Activated T-helper 2 cell treated with anti-CD3 and anti-CD28 coated beads, Interferon-gamma antibody, Interleukin-2, Interleukin-4, amounts not matched to agents 10 μg/mL and 5 μg/mL and 100 μg/mL, durations not matched to agents 14 hours and 24 hours and 36 hours (primary cell): ENCODE data around the gene RPL13. TPM values are rescaled to one million over a fixed set of nuclear protein-coding genes. Genes with fewer than 3 reads are reported as not detected.
"Not testable (repeated sequence)": the region's sequence is repeated elsewhere in the genome, so short reads cannot be mapped to it uniquely, and the experiment has no call there.

Experiments
- DNase-seq: peaks from one replicate; pipeline ENCODE4 v3.0.0; 2021; ENCODE audit warnings: low spot score
- H3K27ac Mint-ChIP-seq: one replicate; pipeline ENCODE4 v1.8.0; 2021; ENCODE audit warnings: mixed read lengths
- H3K27me3 Mint-ChIP-seq: one replicate; pipeline ENCODE4 v1.8.0; 2021; ENCODE audit warnings: low read depth, mixed read lengths
- H3K36me3 Mint-ChIP-seq: one replicate; pipeline ENCODE4 v1.8.0; 2021; ENCODE audit warnings: low read depth, mixed read lengths
- H3K4me1 Mint-ChIP-seq: one replicate; pipeline ENCODE4 v1.8.0; 2021; ENCODE audit warnings: low read depth, mixed read lengths
- H3K4me3 Mint-ChIP-seq: one replicate; pipeline ENCODE4 v1.8.0; 2021; ENCODE audit warnings: low read depth, mild to moderate bottlenecking, moderate library complexity, mixed read lengths
- H3K9me3 Mint-ChIP-seq: one replicate; pipeline ENCODE4 v1.8.0; 2021; ENCODE audit warnings: mixed read lengths
- intact Hi-C: fragments of 100-400 bp; cut with micrococcal nuclease; formaldehyde crosslinking; loops from one replicate; pipeline ENCODE4 v1.15.1; 2023
- total RNA-seq: library from RNA; stranded (reverse); gene quantifications from 2 replicates; pipeline ENCODE4 v1.2.3, GENCODE V29; 2022

RPL13 gene
- total RNA-seq, 1 donor from 2014 or later: 2,406 TPM

DNA sequence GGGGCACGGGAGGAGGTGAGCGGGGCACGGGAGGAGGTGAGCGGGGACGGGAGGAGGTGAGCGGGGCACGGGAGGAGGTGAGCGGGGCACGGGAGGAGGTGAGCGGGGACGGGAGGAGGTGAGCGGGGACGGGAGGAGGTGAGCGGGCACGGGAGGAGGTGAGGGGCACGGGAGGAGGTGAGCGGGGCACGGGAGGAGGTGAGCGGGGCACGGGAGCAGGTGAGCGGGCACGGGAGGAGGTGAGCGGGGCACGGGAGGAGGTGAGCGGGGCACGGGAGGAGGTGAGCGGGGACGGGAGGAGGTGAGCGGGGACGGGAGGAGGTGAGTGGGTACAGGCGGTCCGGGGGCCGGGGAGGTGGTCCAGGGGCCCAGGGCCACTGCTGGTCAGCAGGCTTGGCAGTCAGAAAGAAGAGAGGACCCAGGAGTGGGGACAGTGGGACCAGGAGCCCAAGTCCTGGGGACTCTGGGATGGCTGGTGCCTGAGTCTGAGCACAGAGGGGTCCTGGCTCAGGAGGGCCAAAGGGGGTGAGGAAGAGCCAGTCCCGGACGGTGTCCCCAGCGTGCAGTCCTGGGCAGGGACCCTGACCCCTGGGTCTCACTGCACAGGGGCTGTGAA is 10.6 kb downstream of the RPL13 start:
- intact Hi-C loops: not testable (repeated sequence)

DNA sequence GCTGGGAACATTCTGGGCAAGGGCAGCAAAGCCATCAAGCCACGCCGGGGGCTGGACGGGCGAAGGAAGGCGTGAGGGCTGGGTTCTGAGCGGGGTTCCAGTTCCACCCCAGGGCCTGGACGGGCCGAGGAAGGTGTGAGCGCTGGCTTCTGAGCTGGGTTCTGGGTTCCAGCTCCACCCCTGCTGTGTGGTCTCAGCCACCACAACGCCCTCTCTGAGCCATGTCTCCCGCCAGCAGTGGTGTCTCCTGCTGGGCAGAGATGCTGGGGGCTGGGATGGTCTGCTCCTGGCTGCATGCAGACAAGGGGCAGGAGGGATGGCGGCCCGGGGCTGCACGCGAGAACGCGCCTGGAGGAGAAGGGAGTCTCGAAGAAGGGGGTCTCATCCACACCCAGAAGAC is 11.2 kb downstream of the RPL13 start:
- intact Hi-C loops: no loop called here
- H3K27ac Mint-ChIP-seq: no peak overlapping the region

More for the DNA sequence above, 10.6 kb downstream of the RPL13 start:
- H3K27ac Mint-ChIP-seq, H3K4me1 Mint-ChIP-seq, DNase-seq, H3K36me3 Mint-ChIP-seq, H3K4me3 Mint-ChIP-seq, H3K9me3 Mint-ChIP-seq, H3K27me3 Mint-ChIP-seq: not testable (repeated sequence)

DNA sequence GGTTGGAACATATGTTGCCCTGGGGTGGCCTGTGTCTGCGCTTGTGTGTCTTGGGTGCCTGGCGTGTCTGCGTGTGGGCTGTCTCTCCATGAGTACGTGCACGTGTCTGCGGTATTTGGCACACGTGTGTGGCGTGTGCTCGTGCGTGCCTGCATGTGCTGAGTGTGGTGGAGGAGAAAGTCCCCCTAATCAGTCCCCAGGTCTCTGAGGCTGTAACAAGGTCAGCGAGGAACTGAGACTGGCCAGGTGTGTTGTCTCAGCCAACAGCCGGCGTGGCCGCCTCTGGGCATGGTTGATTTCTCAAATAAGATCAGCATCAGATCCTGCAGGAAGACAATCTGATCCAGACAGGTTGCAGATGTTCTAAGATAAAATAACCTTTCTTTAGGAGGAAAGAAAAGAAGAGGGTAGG is 11.6 kb downstream of the RPL13 start:
- intact Hi-C loops: no loop called here
- peaks cover 5% of the 10 kb centered on the region for H3K36me3 Mint-ChIP-seq
- peaks cover 2% of the 10 kb centered on the region for H3K4me1 Mint-ChIP-seq
- H3K9me3 Mint-ChIP-seq: no peaks in the 10 kb centered on the region
- DNase-seq: no peak
- peaks cover 10% of the 10 kb centered on the region for H3K27me3 Mint-ChIP-seq
- H3K4me3 Mint-ChIP-seq: no peak overlapping the region
- no peak overlapping the region for H3K27ac Mint-ChIP-seq

More for the DNA sequence above, 11.2 kb downstream of the RPL13 start:
- Mint-ChIP-seq H3K36me3 (peaks cover 5% of the 10 kb centered on the region), H3K4me1 (peaks cover 2% of the 10 kb centered on the region), H3K9me3 (no peaks in the 10 kb centered on the region), H3K27me3 (peaks cover 9% of the 10 kb centered on the region), H3K4me3 (no peak overlapping the region)
- DNase-seq: no peak

DNA sequence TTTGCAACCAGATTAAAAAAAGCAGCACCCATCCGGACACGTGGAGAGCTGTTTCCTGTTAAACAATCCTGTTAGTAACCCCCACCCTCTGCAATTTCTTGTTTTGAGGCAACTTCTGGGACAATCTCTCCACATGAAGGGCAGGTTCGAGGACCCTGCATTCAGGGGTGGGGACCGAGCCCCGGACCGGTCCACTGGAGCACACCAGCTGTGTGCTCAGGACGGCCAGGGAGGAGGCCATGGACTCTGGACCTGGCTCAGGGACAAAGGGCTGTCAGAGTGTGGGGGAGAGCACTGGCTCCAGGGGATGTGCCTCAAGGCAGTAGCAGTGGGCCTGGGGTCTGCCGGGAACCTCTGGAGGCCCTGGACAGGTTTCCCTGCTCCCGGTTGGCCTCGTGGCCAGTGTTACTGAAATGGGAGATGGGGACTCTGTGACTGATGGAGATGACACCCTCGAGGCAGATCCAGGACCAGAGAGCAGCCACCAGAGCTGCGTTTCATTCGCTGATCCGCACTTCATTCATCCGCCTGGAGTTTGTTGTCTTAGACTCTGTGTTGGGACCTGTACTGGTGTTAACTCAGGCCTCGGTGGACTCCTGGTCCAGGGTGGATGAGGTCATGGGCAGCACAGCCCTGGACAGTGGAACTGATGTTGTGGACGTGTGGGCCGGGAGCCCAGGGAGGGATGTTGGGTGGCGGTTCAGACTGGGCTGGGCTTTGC is 12.2 kb downstream of the RPL13 start:
- Mint-ChIP-seq H3K36me3 (peaks cover 3% of the 10 kb centered on the region), H3K4me3 (no peak overlapping the region), H3K27me3 (peaks cover 13% of the 10 kb centered on the region), H3K9me3 (no peaks in the 10 kb centered on the region), H3K27ac (no peak overlapping the region), H3K4me1 (peaks cover 2% of the 10 kb centered on the region)
- no peak for DNase-seq
- intact Hi-C loops: no loop called here

DNA sequence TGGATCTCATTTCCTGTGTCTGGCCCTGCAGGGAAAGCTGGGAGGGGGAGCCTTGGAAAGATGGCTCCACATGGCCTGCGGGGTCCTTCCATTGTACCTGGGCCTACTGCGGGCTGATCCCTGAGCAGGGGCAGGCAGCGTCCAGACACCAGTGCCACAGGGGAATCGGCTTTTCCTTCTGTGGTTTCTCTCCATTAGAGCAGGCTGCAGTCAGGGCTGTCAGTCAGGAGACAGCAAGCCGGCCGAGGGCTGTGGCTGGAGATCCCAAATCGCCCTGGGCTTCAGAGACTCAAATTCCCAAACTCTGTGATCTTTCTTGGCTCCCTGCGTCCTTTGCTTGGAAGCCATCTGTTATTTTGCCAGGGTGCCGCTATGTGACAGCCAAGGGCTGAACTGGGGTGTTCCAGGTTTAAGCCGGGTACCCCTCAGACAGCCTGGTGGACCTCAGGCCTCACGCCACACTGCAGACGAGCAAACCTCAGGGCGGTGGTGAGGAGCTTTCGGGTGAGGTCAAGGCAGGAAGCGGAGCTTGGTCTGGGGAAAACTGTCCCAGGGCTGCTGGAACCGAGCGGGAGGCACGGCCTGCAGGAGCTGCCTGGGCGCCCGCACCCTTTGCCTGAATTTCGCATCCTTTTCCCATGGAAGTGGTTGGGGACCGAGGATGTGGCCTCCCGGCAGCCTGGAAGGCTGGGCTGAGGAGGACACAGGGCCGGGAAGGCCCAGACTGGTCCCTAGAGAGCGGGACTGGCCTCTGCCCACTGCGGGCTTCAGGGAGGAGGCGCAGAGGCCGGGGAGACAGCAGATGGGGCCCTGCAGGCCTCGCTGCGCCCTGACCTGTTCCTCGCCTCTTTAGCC is 13.6 kb downstream of the RPL13 start:
- intact Hi-C loops: loop anchor here (2.0 kb wide), 1 partner anchor 67 kb away; no protein-coding TSS in a partner anchor
- peaks cover 15% of the 10 kb centered on the region for H3K27me3 Mint-ChIP-seq
- peak overlapping the region; percentile 33 for H3K4me3 Mint-ChIP-seq
- DNase-seq: no peak
- no peaks in the 10 kb centered on the region for H3K9me3 Mint-ChIP-seq
- H3K36me3 Mint-ChIP-seq: no peaks in the 10 kb centered on the region
- no peak overlapping the region for H3K27ac Mint-ChIP-seq
- H3K4me1 Mint-ChIP-seq: peaks cover 2% of the 10 kb centered on the region

DNA sequence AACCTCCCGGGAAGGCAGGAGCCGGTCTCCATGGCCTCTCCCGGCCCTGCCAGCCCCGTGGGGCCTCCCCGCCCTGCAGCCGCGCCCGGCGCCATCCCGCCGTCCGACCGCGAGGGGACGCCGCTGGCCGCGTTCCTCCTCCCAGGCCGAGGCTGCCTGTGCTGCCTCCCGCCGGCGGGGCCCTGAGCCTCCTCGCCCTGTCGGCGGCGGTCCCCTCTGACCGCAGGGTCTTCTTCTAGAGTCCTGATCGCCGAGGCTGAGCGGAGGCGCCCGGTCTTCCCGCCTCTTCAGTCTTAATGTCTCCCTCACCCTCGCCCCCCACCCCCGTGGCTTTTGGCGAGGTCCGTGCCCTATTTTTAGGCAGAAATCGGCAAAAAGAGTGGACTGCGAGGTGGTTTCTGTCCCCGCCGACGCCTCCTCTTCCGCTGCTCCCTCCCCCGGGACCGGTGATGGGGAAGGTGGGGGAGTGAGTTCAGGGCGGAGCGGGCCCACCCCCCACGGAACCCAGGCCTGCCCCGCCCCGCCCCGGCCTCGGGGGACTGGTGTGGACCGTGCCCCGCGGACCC is 14.3 kb downstream of the RPL13 start:
- H3K9me3 Mint-ChIP-seq: no peaks in the 10 kb centered on the region
- intact Hi-C loops: loop anchor here (2.0 kb wide), 1 partner anchor 66 kb away; no protein-coding TSS in a partner anchor
- peaks cover 2% of the 10 kb centered on the region for H3K4me1 Mint-ChIP-seq
- no peak overlapping the region for H3K27ac Mint-ChIP-seq
- peak overlapping the region; percentile 49 for H3K4me3 Mint-ChIP-seq
- no peaks in the 10 kb centered on the region for H3K36me3 Mint-ChIP-seq
- peaks cover 15% of the 10 kb centered on the region for H3K27me3 Mint-ChIP-seq
- DNase-seq: peak; percentile 46

DNA sequence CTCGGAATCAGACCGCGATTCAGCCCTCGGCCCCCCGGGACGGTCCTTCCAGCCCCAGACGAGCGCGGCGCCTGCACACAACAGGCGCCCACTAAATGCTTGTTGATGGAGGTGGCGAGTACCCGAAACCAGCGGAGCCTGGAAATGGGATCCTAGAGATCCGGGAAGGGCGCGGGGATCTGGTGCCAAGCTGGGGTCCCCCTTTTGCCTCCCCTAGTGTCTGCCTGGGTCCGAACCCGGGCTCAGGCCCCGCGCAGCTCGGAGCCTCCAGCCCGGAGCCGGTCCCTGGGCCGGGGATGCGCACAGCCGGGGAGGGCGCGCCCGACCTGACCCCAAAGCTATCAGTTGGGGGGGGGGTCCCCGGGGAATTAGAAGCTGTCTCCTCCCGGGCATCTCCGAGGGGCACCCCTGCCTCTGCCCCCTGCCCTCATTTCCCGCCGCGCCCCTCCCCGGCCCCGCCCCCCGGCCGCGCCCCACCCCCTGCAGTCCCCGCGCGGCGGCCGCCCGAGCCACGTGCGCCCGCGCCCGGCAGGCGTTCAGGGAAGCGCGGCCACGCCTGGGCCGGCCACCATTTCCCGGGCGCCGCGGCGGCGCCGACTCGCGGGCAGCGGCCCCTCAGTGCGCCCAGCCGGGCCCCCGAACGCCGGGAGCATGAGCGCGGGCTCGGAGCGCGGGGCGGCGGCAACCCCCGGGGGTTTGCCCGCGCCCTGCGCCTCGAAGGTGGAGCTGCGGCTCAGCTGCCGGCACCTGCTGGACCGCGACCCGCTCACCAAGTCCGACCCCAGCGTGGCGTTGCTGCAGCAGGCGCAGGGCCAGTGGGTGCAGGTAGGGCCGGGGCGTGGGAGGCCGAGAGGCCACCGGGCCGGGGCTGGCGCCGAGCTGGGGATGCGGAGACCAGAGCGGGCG is 15.0 kb downstream of the RPL13 start, which contains the start of gene CPNE7:
CPNE7 (plus strand) TSS at position 512 of the 906 bp plus-strand sequence; CDS start at position 652, 140 bp downstream.
- H3K27ac Mint-ChIP-seq: no peak within 1 kb of the TSS
- no peak for DNase-seq
- H3K4me1 Mint-ChIP-seq: peaks cover 2% of the 10 kb centered on the region
- no peaks in the 10 kb centered on the region for H3K9me3 Mint-ChIP-seq
- peaks cover 15% of the 10 kb centered on the region for H3K27me3 Mint-ChIP-seq
- H3K4me3 Mint-ChIP-seq: peak within 1 kb of the TSS; percentile 49
- no peaks in the 10 kb centered on the region for H3K36me3 Mint-ChIP-seq
- intact Hi-C loops: loop anchor here (2.0 kb wide), 1 partner anchor 65 kb away; no protein-coding TSS in a partner anchor

DNA sequence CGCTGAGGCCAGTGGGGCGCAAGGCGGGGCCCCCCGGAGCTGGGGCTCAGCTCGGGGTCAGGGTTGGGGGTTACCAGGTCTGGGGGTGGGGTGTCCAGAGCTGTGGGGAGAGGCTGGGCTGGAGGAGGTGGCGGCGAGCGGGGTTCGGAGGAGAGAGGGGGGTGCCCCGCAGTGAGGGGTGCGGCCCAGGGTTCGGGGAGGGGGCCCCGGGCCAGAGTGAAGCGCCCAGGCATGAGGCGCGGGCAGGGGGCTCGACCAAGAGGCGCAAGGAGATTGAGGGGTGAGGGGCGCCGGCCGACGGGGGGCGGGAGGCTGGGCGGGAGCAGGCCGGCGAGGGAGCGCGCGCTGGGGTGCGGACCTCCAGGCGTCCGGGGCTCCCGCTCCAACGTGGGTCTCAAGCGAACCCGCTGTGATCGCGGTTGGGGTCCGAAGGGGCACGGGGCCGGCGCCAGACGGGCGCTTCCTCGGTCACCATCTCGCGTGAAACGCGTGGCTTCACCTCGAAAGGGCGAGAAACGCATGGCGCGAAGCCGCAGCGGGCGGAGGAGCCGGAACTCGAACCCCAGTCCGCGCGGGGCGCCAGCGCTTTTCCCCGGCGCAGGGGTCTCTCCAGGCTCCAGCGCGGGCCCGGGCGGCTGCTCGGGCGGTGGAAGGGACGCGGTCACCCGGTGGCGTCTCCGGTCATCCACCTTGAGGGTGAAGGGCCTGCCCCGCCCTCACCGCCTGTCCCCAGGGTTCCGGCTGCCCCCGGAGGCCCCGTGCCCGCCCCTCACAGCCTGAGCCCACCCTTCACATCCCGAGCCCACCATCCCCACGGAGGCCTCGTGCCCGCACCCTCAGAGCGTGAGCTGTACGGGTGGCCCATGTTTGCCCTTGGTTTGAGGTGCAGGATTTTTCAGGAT is 15.9 kb downstream of the RPL13 start:
- Mint-ChIP-seq H3K36me3 (no peaks in the 10 kb centered on the region), H3K4me1 (peaks cover 2% of the 10 kb centered on the region), H3K27ac (no peak overlapping the region), H3K9me3 (no peaks in the 10 kb centered on the region), H3K27me3 (peaks cover 15% of the 10 kb centered on the region), H3K4me3 (no peak overlapping the region)
- DNase-seq: no peak
- intact Hi-C loops: no loop called here

DNA sequence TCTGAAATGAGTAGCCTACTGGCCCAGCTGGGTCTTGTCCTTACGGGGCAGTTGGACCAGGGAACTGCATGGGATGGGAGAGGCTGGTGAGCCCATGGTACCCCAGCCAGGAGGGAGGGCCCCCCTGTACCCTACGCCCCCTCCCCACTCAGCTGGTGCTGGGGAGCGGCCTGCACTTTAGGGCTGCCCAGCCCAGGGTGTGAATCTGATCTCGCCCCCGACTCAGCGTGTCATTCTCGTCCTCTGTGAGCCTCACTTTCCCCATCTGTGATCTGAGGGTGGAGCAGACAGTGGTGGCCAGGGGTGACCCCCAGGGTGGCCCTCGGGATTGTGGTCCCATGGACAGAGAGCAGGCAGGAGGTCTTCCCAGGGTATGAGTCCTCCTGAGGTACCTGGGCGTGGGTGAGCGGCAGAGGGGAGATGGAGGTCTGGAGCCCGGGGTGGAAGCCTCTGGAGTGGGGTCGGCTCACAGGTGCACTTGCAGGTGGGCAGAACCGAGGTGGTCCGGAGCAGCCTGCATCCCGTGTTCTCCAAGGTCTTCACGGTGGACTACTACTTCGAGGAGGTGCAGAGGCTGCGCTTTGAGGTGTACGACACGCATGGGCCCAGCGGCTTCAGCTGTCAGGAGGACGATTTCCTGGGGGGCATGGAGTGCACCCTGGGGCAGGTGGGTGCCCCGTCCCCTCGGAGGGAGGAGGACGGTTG is 16.7 kb downstream of the RPL13 start:
- no peak overlapping the region for H3K27ac Mint-ChIP-seq

DNA sequence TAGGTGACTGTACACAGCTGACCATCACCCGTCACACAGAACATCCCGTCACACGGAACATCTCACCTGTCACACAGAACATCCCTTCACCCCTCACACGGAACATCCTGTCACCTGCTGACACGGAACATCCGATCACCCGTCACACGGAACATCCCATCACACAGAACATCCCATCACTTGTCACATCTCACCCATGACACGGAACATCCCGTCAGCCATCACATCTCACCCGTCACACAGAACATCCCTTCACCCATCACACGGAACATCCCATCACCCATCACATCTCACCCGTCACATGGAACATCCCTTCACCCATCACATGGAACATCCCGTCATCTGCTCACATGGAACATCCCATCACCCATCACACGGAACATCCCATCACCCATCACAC is 18.9 kb downstream of the RPL13 start:
- H3K36me3 Mint-ChIP-seq: no peaks in the 10 kb centered on the region
- no peak overlapping the region for H3K4me3 Mint-ChIP-seq
- peaks cover 6% of the 10 kb centered on the region for H3K27me3 Mint-ChIP-seq
- H3K9me3 Mint-ChIP-seq: no peaks in the 10 kb centered on the region
- H3K27ac Mint-ChIP-seq: no peak overlapping the region
- intact Hi-C loops: no loop called here
- no peak for DNase-seq
- no peaks in the 10 kb centered on the region for H3K4me1 Mint-ChIP-seq

More for the DNA sequence above, 16.7 kb downstream of the RPL13 start:
- no peaks in the 10 kb centered on the region for H3K36me3 Mint-ChIP-seq
- peaks cover 15% of the 10 kb centered on the region for H3K27me3 Mint-ChIP-seq
- H3K4me3 Mint-ChIP-seq: peak overlapping the region; percentile 52
- intact Hi-C loops: no loop called here
- no peaks in the 10 kb centered on the region for H3K9me3 Mint-ChIP-seq
- no peak for DNase-seq
- H3K4me1 Mint-ChIP-seq: peaks cover under 1% of the 10 kb centered on the region
